ENCODE results near the gene CBS.
"Not testable (repeated sequence)": the region's sequence is repeated elsewhere in the genome, so short reads cannot be mapped to it uniquely, and the experiment has no call there.

DNA sequence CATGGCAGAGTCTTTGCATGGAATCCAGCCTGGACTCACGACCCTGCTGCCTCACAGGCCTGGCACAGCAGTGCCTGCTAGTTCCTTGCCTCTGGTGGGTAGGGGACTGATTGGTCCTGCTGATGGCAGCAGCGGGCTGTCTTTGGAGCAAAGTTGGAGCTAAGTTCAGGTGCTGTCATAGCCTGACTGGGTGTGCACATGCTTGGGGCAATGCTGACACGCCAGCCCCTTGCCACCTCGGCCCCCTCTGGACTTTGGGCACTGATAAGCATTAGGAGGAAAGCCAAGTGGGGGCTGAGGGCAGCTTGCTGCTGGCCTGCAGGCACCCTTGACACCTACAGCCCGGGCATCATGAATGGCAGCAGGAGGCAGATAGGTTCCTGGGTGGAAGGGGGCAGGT, 33.5 kb downstream of the CBS start:
- TF ChIP-seq, protein P1, sequence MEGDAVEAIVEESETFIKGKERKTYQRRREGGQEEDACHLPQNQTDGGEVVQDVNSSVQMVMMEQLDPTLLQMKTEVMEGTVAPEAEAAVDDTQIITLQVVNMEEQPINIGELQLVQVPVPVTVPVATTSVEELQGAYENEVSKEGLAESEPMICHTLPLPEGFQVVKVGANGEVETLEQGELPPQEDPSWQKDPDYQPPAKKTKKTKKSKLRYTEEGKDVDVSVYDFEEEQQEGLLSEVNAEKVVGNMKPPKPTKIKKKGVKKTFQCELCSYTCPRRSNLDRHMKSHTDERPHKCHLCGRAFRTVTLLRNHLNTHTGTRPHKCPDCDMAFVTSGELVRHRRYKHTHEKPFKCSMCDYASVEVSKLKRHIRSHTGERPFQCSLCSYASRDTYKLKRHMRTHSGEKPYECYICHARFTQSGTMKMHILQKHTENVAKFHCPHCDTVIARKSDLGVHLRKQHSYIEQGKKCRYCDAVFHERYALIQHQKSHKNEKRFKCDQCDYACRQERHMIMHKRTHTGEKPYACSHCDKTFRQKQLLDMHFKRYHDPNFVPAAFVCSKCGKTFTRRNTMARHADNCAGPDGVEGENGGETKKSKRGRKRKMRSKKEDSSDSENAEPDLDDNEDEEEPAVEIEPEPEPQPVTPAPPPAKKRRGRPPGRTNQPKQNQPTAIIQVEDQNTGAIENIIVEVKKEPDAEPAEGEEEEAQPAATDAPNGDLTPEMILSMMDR (IDR thresholded peaks at IDR 0.05) = not testable (repeated sequence)
- TF ChIP-seq POLR2A (IDR thresholded peaks at IDR 0.05) = not testable (repeated sequence)

Measured in testis (tissue), 2 donors.